Fibroblast of lung (primary cell): ENCODE data around the gene MFSD6L. TPM values are rescaled to one million over a fixed set of nuclear protein-coding genes. Genes with fewer than 3 reads are reported as not detected.

ENCODE experiments used
- DNase-seq, 2 donors: peaks; one replicate each; pipeline versions ENCODE4 v3.0.0 to v3.0.0-alpha.2; 2010; ENCODE audit warnings: low read depth in 2 of 2
- H2AFZ ChIP-seq: 2 replicates; pipeline ENCODE4 v1.5.1; 2012; ENCODE audit warnings: low read length, control low read depth, inconsistent platforms
- H3K27ac ChIP-seq: 2 replicates; pipeline ENCODE4 v1.5.1; 2011; ENCODE audit warnings: low read length, control low read depth; ENCODE audit not compliant: insufficient read depth
- H3K27me3 ChIP-seq: 2 replicates; pipeline ENCODE4 v1.5.1; 2011; ENCODE audit warnings: mild to moderate bottlenecking, low read length; ENCODE audit not compliant: control insufficient read depth, insufficient read depth
- H3K36me3 ChIP-seq: 2 replicates; pipeline ENCODE4 v1.5.1; 2011; ENCODE audit warnings: low read length; ENCODE audit not compliant: control insufficient read depth, insufficient read depth
- H3K4me1 ChIP-seq: 2 replicates; pipeline ENCODE4 v1.5.1; 2011; ENCODE audit warnings: low read length; ENCODE audit not compliant: control insufficient read depth, insufficient read depth; ENCODE audit errors: extremely low read depth
- H3K4me2 ChIP-seq: 2 replicates; pipeline ENCODE4 v1.5.1; 2011; ENCODE audit warnings: low read length, control low read depth; ENCODE audit not compliant: insufficient read depth; ENCODE audit errors: extremely low read depth
- H3K4me3 ChIP-seq, 4 experiments: fragments of 200-600 bp in 1 of 4; sonication (generic) in 1 of 4; replicated peaks in 1 of 4; 2 replicates each; pipeline ENCODE4 v1.5.1; 2011 to 2016; ENCODE audit warnings: low read length in 4 of 4, low read depth in 3 of 4, mild to moderate bottlenecking in 3 of 4, control low read depth in 2 of 4, inconsistent platforms in 1 of 4, mixed read lengths in 1 of 4; ENCODE audit not compliant: insufficient read depth in 1 of 4; ENCODE audit errors: control extremely low read depth in 1 of 4
- H3K79me2 ChIP-seq: 2 replicates; pipeline ENCODE4 v1.5.1; 2012; ENCODE audit warnings: mild to moderate bottlenecking, low read length, inconsistent platforms; ENCODE audit not compliant: control insufficient read depth, insufficient read depth
- H3K9ac ChIP-seq: 2 replicates; pipeline ENCODE4 v1.5.1; 2011; ENCODE audit warnings: mild to moderate bottlenecking, low read length, control low read depth; ENCODE audit not compliant: insufficient read depth
- H3K9me3 ChIP-seq: 2 replicates; pipeline ENCODE4 v1.5.1; 2012; ENCODE audit warnings: low read depth, low read length; ENCODE audit not compliant: control insufficient read depth, insufficient read depth
- H4K20me1 ChIP-seq: 2 replicates; pipeline ENCODE4 v1.5.1; 2011; ENCODE audit warnings: low read length; ENCODE audit not compliant: control insufficient read depth, insufficient read depth; ENCODE audit errors: extremely low read depth
- CTCF ChIP-seq, 2 donors: IDR thresholded peaks in 1 of 2; conservative IDR thresholded peaks in 1 of 2; 1 replicate in 1 of 2; 2 replicates in 1 of 2; pipeline ENCODE4 v1.5.1; 2011 to 2012; ENCODE audit warnings: low read length in 2 of 2, control low read depth in 1 of 2, inconsistent platforms in 1 of 2, low read depth in 1 of 2, mild to moderate bottlenecking in 1 of 2
- EZH2 ChIP-seq: IDR thresholded peaks from 2 replicates; pipeline ENCODE4 v1.5.1; 2012; ENCODE audit warnings: low read length, control low read depth, mild to moderate bottlenecking; ENCODE audit errors: missing control alignments
- polyA minus RNA-seq: library from RNA; depleted of rRNA, polyadenylated mRNA; stranded (reverse); fragments of >200 nt; gene quantifications from 2 replicates; pipeline ENCODE4 v1.2.3, GENCODE V29; 2011; ENCODE audit warnings: low replicate concordance
- polyA plus RNA-seq, 2 donors: library from polyadenylated mRNA; depleted of rRNA in 1 of 2; stranded (reverse) in 1 of 2; unstranded in 1 of 2; fragments of >200 nt; gene quantifications; 2 replicates each; pipeline ENCODE4 v1.2.1, GENCODE V29; 2011 to 2012; ENCODE audit warnings: missing spikeins in 1 of 2
- total RNA-seq: library from RNA; depleted of rRNA; stranded (reverse); fragments of >200 nt; gene quantifications from 2 replicates; pipeline ENCODE4 v1.2.1, GENCODE V29; 2014

The MFSD6L gene
- not detected in 2 replicates for total RNA-seq
- not detected in 2 replicates for polyA plus RNA-seq
- polyA plus RNA-seq (2012) = not detected in 2 replicates
- not detected in 2 replicates for polyA minus RNA-seq

GRCh38 chr17:8798846-8799569, at the start of gene MFSD6L:
Gene MFSD6L, minus strand, starts transcription at chr17:8799365. Its CDS starts 245 bp downstream, at chr17:8799120.
- TF ChIP-seq CTCF (conservative IDR thresholded peaks at IDR 0.05 in 1 of 2, IDR thresholded peaks at IDR 0.05 in 1 of 2; ENCODE audit: low read depth in 1 of 2, low read length in 2 of 2) = no peak
- no peak for TF ChIP-seq EZH2
- Histone ChIP-seq H3K4me2 (no peak within 1 kb of the TSS), H4K20me1 (no peaks in the 10 kb centered on the region), H3K36me3 (no peaks in the 10 kb centered on the region), H3K4me1 (no peaks in the 10 kb centered on the region), H3K9me3 (no peaks in the 10 kb centered on the region), H3K9ac (no peak within 1 kb of the TSS), H3K4me3 (no peak within 1 kb of the TSS), H2AFZ (no peak within 1 kb of the TSS), H3K27ac (no peak within 1 kb of the TSS), H3K27me3 (no peaks in the 10 kb centered on the region), H3K79me2 (no peaks in the 10 kb centered on the region)
- no peak for DNase-seq

- Histone ChIP-seq H3K27me3 (no peaks in the 10 kb centered on the region), H3K4me3 (no peak overlapping the region), H3K9ac (no peak overlapping the region), H3K4me2 (no peak overlapping the region), H3K4me1 (no peaks in the 10 kb centered on the region), H3K79me2 (no peaks in the 10 kb centered on the region), H3K36me3 (no peaks in the 10 kb centered on the region), H4K20me1 (no peaks in the 10 kb centered on the region), H3K27ac (no peak overlapping the region), H3K9me3 (no peaks in the 10 kb centered on the region), H2AFZ (no peak overlapping the region)
- TF ChIP-seq EZH2 (no peak), CTCF (conservative IDR thresholded peaks at IDR 0.05 in 1 of 2, IDR thresholded peaks at IDR 0.05 in 1 of 2; ENCODE audit: low read depth in 1 of 2, low read length in 2 of 2) (no peak)
- DNase-seq = no peak
These were observed 48.7 kb upstream of the MFSD6L start for GRCh38 chr17:8847891-8848290.

- Histone ChIP-seq H4K20me1 (no peaks in the 10 kb centered on the region), H3K9me3 (no peaks in the 10 kb centered on the region), H3K79me2 (no peaks in the 10 kb centered on the region), H3K4me3 (no peak overlapping the region), H3K4me2 (no peak overlapping the region), H3K9ac (no peak overlapping the region), H3K27ac (no peak overlapping the region), H3K4me1 (no peaks in the 10 kb centered on the region), H3K36me3 (no peaks in the 10 kb centered on the region), H3K27me3 (no peaks in the 10 kb centered on the region), H2AFZ (no peak overlapping the region)
- TF ChIP-seq EZH2 = no peak
- TF ChIP-seq CTCF (conservative IDR thresholded peaks at IDR 0.05 in 1 of 2, IDR thresholded peaks at IDR 0.05 in 1 of 2; ENCODE audit: low read depth in 1 of 2, low read length in 2 of 2) = no peak
- peak; percentile 18 to 56 for DNase-seq
These were observed 47.6 kb upstream of the MFSD6L start for GRCh38 chr17:8846768-8847211.
